Measurements from ENCODE around the gene FGF22.

GRCh38 chr19:596263-596655 lies 43.4 kb upstream of the FGF22 start:
- TF ChIP-seq POLR2AphosphoS5 (IDR thresholded peaks at IDR 0.05) (no peak), CTCF (IDR thresholded peaks at IDR 0.05) (no peak)
